ENCODE results near the gene UBAC1.
A peak's percentile ranks its signal among the peaks of the same experiment; 100 is the strongest.
"Not testable (repeated sequence)": the region's sequence is repeated elsewhere in the genome, so short reads cannot be mapped to it uniquely, and the experiment has no call there.

UBAC1 gene

GRCh38 chr9:135902655-135903357, 58.4 kb downstream of the UBAC1 start:
- DNase-seq (ENCODE audit: low read depth in 2 of 2, low spot score in 1 of 2) = no peak

- no peak for DNase-seq (ENCODE audit: low read depth in 2 of 2, low spot score in 1 of 2)
Observed at GRCh38 chr9:135901826-135902225, 59.3 kb downstream of the UBAC1 start.

- DNase-seq (ENCODE audit: low read depth in 2 of 2, low spot score in 1 of 2) = no peak
Observed at GRCh38 chr9:135901031-135901758, 60.0 kb downstream of the UBAC1 start.

- DNase-seq (ENCODE audit: low read depth in 2 of 2, low spot score in 1 of 2) = no peak
Observed at GRCh38 chr9:135898634-135899407, 62.4 kb downstream of the UBAC1 start.

GRCh38 chr9:135896626-135897025, 64.5 kb downstream of the UBAC1 start:
- no peak for DNase-seq (ENCODE audit: low read depth in 2 of 2, low spot score in 1 of 2)

- DNase-seq (ENCODE audit: low read depth in 2 of 2, low spot score in 1 of 2) = no peak
Observed at GRCh38 chr9:135896205-135896604, 65.0 kb downstream of the UBAC1 start.

GRCh38 chr9:135895202-135895848, 65.8 kb downstream of the UBAC1 start:
- DNase-seq (ENCODE audit: low read depth in 2 of 2, low spot score in 1 of 2) = no peak

- no peak for DNase-seq (ENCODE audit: low read depth in 2 of 2, low spot score in 1 of 2)
Observed at GRCh38 chr9:135893104-135893503, 68.1 kb downstream of the UBAC1 start.

- DNase-seq (ENCODE audit: low read depth in 2 of 2, low spot score in 1 of 2) = not testable (repeated sequence)
Observed at GRCh38 chr9:135892327-135892726, 68.8 kb downstream of the UBAC1 start.

GRCh38 chr9:135891027-135891631, 70.0 kb downstream of the UBAC1 start:
- no peak for DNase-seq (ENCODE audit: low read depth in 2 of 2, low spot score in 1 of 2)

GRCh38 chr9:135890190-135891026, 70.8 kb downstream of the UBAC1 start:
- DNase-seq (ENCODE audit: low read depth in 2 of 2, low spot score in 1 of 2) = no peak

- DNase-seq (ENCODE audit: low read depth in 2 of 2, low spot score in 1 of 2) = no peak
Observed at GRCh38 chr9:135889564-135890189, 71.5 kb downstream of the UBAC1 start.

GRCh38 chr9:135888766-135889394, 72.3 kb downstream of the UBAC1 start:
- no peak for DNase-seq (ENCODE audit: low read depth in 2 of 2, low spot score in 1 of 2)

GRCh38 chr9:135888126-135888765, 72.9 kb downstream of the UBAC1 start:
- no peak for DNase-seq (ENCODE audit: low read depth in 2 of 2, low spot score in 1 of 2)

GRCh38 chr9:135887585-135888050, 73.6 kb downstream of the UBAC1 start:
- peak; percentile 9 to 40 for DNase-seq (ENCODE audit: low read depth in 2 of 2, low spot score in 1 of 2)

GRCh38 chr9:135887021-135887507, 74.1 kb downstream of the UBAC1 start:
- no peak for DNase-seq (ENCODE audit: low read depth in 2 of 2, low spot score in 1 of 2)

- no peak for DNase-seq (ENCODE audit: low read depth in 2 of 2, low spot score in 1 of 2)
Observed at GRCh38 chr9:135886147-135886981, 74.8 kb downstream of the UBAC1 start.
